Activated T-cell treated with anti-CD3 and anti-CD28 coated beads, Interleukin-2, amount 50 U/mL, for 1 hour (primary cell): ENCODE results near the gene OR6B3.

Experiments
- DNase-seq: peaks from one replicate; pipeline ENCODE4 v3.0.0-alpha.2; 2020

Gene OR6B3

GRCh38 chr2:240043279-240043989 is 9.9 kb downstream of the OR6B3 start:
- DNase-seq = no peak

- DNase-seq = no peak
Observed at GRCh38 chr2:240042740-240043139, 10.6 kb downstream of the OR6B3 start.

- no peak for DNase-seq
Observed at GRCh38 chr2:240041363-240041762, 12.0 kb downstream of the OR6B3 start.

GRCh38 chr2:240037358-240037757 is 16.0 kb downstream of the OR6B3 start:
- no peak for DNase-seq

GRCh38 chr2:240033330-240033678 is 20.0 kb downstream of the OR6B3 start:
- DNase-seq = no peak

- DNase-seq = no peak
Observed at GRCh38 chr2:240032406-240033329, 20.7 kb downstream of the OR6B3 start.

- no peak for DNase-seq
Observed at GRCh38 chr2:240030379-240031094, 22.8 kb downstream of the OR6B3 start, which contains the start of gene OR6B2. TSS of gene OR6B2 (minus strand) at chr2:240030429. CDS start at chr2:240030429, 0 bp downstream.

- no peak for DNase-seq
Observed at GRCh38 chr2:240024766-240025165, 28.6 kb downstream of the OR6B3 start.

- DNase-seq = no peak
Observed at GRCh38 chr2:240023792-240024191, 29.5 kb downstream of the OR6B3 start.

- DNase-seq = peak; percentile 70
Observed at GRCh38 chr2:240021488-240022104, 31.7 kb downstream of the OR6B3 start.

GRCh38 chr2:240018071-240018750 is 35.1 kb downstream of the OR6B3 start:
- no peak for DNase-seq

- no peak for DNase-seq
Observed at GRCh38 chr2:240014327-240014726, 39.0 kb downstream of the OR6B3 start.

GRCh38 chr2:240013343-240013742 is 40.0 kb downstream of the OR6B3 start:
- DNase-seq = no peak

GRCh38 chr2:240002983-240003382 is 50.3 kb downstream of the OR6B3 start:
- DNase-seq = no peak

- no peak for DNase-seq
Observed at GRCh38 chr2:240000671-240001070, 52.6 kb downstream of the OR6B3 start.

GRCh38 chr2:239997686-239998409 is 55.5 kb downstream of the OR6B3 start:
- no peak for DNase-seq
